OCI-LY7 (cell line): ENCODE measurements around the gene RAB8B. TPM values are rescaled to one million over a fixed set of nuclear protein-coding genes. Genes with fewer than 3 reads are reported as not detected.
A peak's percentile ranks its signal among the peaks of the same experiment; 100 is the strongest.

Experiments
- BruUV-seq: library from RNA; stranded (reverse); fragments of 400-500 nt; replicated peaks from 2 replicates; lab custom pipeline; 2021; lab: Mats Ljungman, UMichigan
- CTCF ChIA-PET: fragments of 300-600 bp; sonication (Branson Sonifier 250); formaldehyde crosslinking; loops from one replicate; lab custom pipeline; 2022; ENCODE audit warnings: antibody characterized with exemption; ENCODE audit not compliant: unreplicated experiment; lab: Charles Lee
- POLR2A ChIA-PET: fragments of 300-600 bp; sonication (Branson Sonifier 250); formaldehyde crosslinking; loops from one replicate; lab custom pipeline; 2022; ENCODE audit warnings: antibody characterized with exemption; lab: Charles Lee
- DNase-seq: peaks from one replicate; pipeline ENCODE4 v3.0.0-alpha.2; 2015; ENCODE audit warnings: low spot score
- H2AFZ ChIP-seq: fragments of 200-600 bp; sonication (generic), shearing (Covaris generic); 2 replicates; pipeline ENCODE4 v1.6.1; 2014; ENCODE audit warnings: mild to moderate bottlenecking, antibody characterized with exemption, low read length, moderate library complexity
- H3K27ac ChIP-seq: fragments of 200-600 bp; sonication (generic); 2 replicates; pipeline ENCODE4 v1.5.1; 2014; ENCODE audit warnings: mixed run types, low read depth, mild to moderate bottlenecking, moderate library complexity, low read length, inconsistent platforms; ENCODE audit not compliant: poor library complexity, severe bottlenecking
- H3K36me3 ChIP-seq: fragments of 200-600 bp; sonication (generic); 2 replicates; pipeline ENCODE4 v1.6.1; 2014; ENCODE audit warnings: mild to moderate bottlenecking, antibody characterized with exemption, low read length, moderate library complexity, mixed read lengths; ENCODE audit not compliant: insufficient read depth
- H3K4me1 ChIP-seq: fragments of 200-600 bp; sonication (generic); 2 replicates; pipeline ENCODE4 v1.5.1; 2014; ENCODE audit warnings: mild to moderate bottlenecking, low read length; ENCODE audit not compliant: insufficient read depth, poor library complexity, severe bottlenecking
- H3K4me2 ChIP-seq: fragments of 200-600 bp; sonication (generic); 2 replicates; pipeline ENCODE4 v1.6.1; 2014; ENCODE audit warnings: mild to moderate bottlenecking, low read length
- H3K4me3 ChIP-seq: fragments of 200-600 bp; sonication (generic); 2 replicates; pipeline ENCODE4 v1.5.1; 2014; ENCODE audit warnings: mild to moderate bottlenecking, low read depth, low read length; ENCODE audit not compliant: poor library complexity, severe bottlenecking
- H3K79me2 ChIP-seq: fragments of 200-600 bp; sonication (generic); 2 replicates; pipeline ENCODE4 v1.6.1; 2016; ENCODE audit warnings: low read depth, mild to moderate bottlenecking, low read length, moderate library complexity, mixed read lengths; ENCODE audit not compliant: insufficient read depth
- H3K9me2 ChIP-seq: fragments of 200-600 bp; sonication (generic); 2 replicates; pipeline ENCODE4 v1.6.1; 2016; ENCODE audit warnings: mild to moderate bottlenecking, low read length, mixed read lengths; ENCODE audit not compliant: insufficient read depth
- H3K9me3 ChIP-seq: fragments of 200-600 bp; sonication (generic); 2 replicates; pipeline ENCODE4 v1.6.1; 2014; ENCODE audit warnings: mild to moderate bottlenecking, mixed run types, low read length, mixed read lengths
- H4K20me1 ChIP-seq: fragments of 200-600 bp; sonication (generic); 2 replicates; pipeline ENCODE4 v1.6.1; 2014; ENCODE audit warnings: mild to moderate bottlenecking, antibody characterized with exemption, low read length, moderate library complexity, mixed read lengths; ENCODE audit not compliant: insufficient read depth
- CTCF ChIP-seq: fragments of 200-600 bp; sonication (generic); conservative IDR thresholded peaks from 2 replicates; pipeline ENCODE4 v1.5.1; 2014; ENCODE audit warnings: mild to moderate bottlenecking, antibody characterized with exemption, low read length, moderate library complexity, mixed read lengths
- EZH2phosphoT487 ChIP-seq: fragments of 200-600 bp; sonication (generic); IDR thresholded peaks from 2 replicates; pipeline ENCODE4 v1.6.1; 2018; ENCODE audit warnings: low read depth, borderline replicate concordance, mild to moderate bottlenecking, mixed run types, antibody characterized with exemption, low read length, moderate library complexity, mixed read lengths
- intact Hi-C: fragments of 100-400 bp; cut with micrococcal nuclease; formaldehyde crosslinking; loops from one replicate; pipeline ENCODE4 v1.10.0; 2022; ENCODE audit not compliant: unreplicated experiment
- total RNA-seq, 2 experiments: library from RNA; depleted of rRNA in 1 of 2; stranded (reverse); fragments of >200 nt in 1 of 2; shearing (Covaris generic) in 1 of 2; gene quantifications; 2 replicates each; pipeline ENCODE4 v1.2.3, GENCODE V29; 2014 to 2022

The RAB8B gene
- total RNA-seq, 2 experiments from 2014 or later: 4.9 to 18.6 TPM

DNA sequence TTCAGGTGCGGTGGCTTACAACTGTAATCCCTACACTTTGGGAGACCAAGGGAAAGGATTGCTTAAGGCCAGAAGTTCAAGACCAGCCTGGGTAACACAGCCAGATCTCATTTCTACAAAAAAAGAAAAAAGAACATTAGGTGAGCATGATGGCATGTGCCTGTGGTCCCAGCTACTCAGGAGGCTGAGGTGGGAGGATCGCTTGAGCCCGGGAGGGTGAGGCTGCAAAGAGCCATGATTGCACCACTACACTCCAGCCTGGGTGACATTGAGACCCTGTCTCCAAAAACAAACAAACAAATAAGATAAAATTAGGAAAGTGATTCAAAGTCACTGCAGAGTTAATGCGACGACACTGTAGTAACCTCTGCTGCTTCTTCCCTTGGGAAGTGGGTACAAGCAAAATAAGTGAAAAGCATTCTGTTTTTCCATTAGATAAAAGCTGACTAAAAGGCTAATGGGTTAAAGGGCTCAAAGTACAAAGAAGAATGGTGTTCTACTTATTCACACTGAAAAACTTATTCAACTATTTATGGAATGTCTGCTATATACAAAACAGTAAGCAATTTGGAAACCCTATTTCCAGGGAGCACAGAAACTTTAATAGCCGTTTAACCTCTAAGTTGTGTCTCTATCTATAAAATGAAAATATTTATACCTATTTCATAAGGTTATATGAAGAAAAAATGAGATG lies 24.1 kb upstream of the RAB8B start:
- no peaks in the 10 kb centered on the region for H3K36me3 ChIP-seq
- CTCF ChIA-PET: interaction anchor here (0.5 kb wide), 1 partner anchor 118 kb away, joined by 3 read pairs; no protein-coding TSS in a partner anchor
- TF ChIP-seq CTCF: no peak
- no peak for TF ChIP-seq EZH2phosphoT487
- POLR2A ChIA-PET: interaction anchor here (0.6 kb wide), 1 partner anchor 1134 kb away, joined by 4 read pairs; no protein-coding TSS in a partner anchor
- no peaks in the 10 kb centered on the region for H3K79me2 ChIP-seq
- H3K9me2 ChIP-seq: no peaks in the 10 kb centered on the region
- no peak overlapping the region for H2AFZ ChIP-seq
- no peaks in the 10 kb centered on the region for H3K9me3 ChIP-seq
- H3K27ac ChIP-seq: no peak overlapping the region
- BruUV-seq: no TSS peak
- no peak overlapping the region for H3K4me2 ChIP-seq
- H3K4me3 ChIP-seq: no peak overlapping the region
- no peaks in the 10 kb centered on the region for H4K20me1 ChIP-seq
- DNase-seq: no peak
- H3K4me1 ChIP-seq: peaks cover 10% of the 10 kb centered on the region
- intact Hi-C loops: no loop called here

- no peaks in the 10 kb centered on the region for H4K20me1 ChIP-seq
- no peak overlapping the region for H3K4me2 ChIP-seq
- peak; percentile 45 for DNase-seq
- H3K36me3 ChIP-seq: no peaks in the 10 kb centered on the region
- peaks cover 10% of the 10 kb centered on the region for H3K4me1 ChIP-seq
- no TSS peak for BruUV-seq
- no peak overlapping the region for H3K27ac ChIP-seq
- H3K4me3 ChIP-seq: no peak overlapping the region
- no peaks in the 10 kb centered on the region for H3K79me2 ChIP-seq
- CTCF ChIA-PET: no interaction called here
- no peaks in the 10 kb centered on the region for H3K9me3 ChIP-seq
- intact Hi-C loops: no loop called here
- POLR2A ChIA-PET: interaction anchor here (0.9 to 1.4 kb wide), 2 partner anchors 9 to 27 kb away, joined by 4 to 5 read pairs; partner anchors contain the start of gene RPS27L
- H3K9me2 ChIP-seq: no peaks in the 10 kb centered on the region
- TF ChIP-seq EZH2phosphoT487: no peak
- TF ChIP-seq CTCF: peak; percentile 67
- no peak overlapping the region for H2AFZ ChIP-seq
These were observed 23.2 kb upstream of the RAB8B start for GRCh38 chr15:63166219-63166618.

DNA sequence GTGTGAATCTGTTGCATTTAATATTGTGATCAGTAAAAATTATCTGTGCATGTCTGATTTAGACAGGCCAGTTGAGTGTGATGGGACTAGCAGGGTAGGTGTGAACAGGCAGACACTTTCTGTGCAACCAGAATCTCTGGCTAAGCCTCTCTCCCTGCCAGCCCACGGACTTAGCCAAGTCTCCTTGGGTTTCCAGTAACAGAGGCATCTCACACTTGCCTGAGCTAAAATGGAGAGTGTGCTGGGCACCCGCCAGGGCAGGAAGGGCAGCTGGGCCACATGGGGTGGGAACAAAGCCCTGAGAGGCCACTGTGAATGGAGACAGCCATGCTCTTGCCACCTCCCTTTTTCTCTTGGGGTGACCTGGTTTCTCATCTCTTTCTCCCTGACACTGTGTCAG lies 19.6 kb upstream of the RAB8B start:
- no peak for DNase-seq
- H3K79me2 ChIP-seq: no peaks in the 10 kb centered on the region
- no peaks in the 10 kb centered on the region for H3K4me1 ChIP-seq
- H3K9me3 ChIP-seq: no peaks in the 10 kb centered on the region
- no peak overlapping the region for H3K27ac ChIP-seq
- intact Hi-C loops: no loop called here
- 0 out of 2 replicates have a peak overlapping the region, but pooled peaks have one; percentile 56 for H2AFZ ChIP-seq
- CTCF ChIA-PET: no interaction called here
- POLR2A ChIA-PET: no interaction called here
- H3K4me2 ChIP-seq: no peak overlapping the region
- H3K36me3 ChIP-seq: no peaks in the 10 kb centered on the region
- no peaks in the 10 kb centered on the region for H3K9me2 ChIP-seq
- TF ChIP-seq CTCF (no peak), EZH2phosphoT487 (no peak)
- no peaks in the 10 kb centered on the region for H4K20me1 ChIP-seq
- no TSS peak for BruUV-seq
- H3K4me3 ChIP-seq: no peak overlapping the region
